OCI-LY3 (cell line): Measurements from ENCODE around the gene NAPEPLD.

ENCODE experiments used
- H2AFZ ChIP-seq: fragments of 200-600, 300-600 bp; shearing (Covaris generic); 2 replicates; pipeline ENCODE4 v1.6.0; 2014; ENCODE audit warnings: antibody characterized with exemption, low read depth, low read length
- H3K27ac ChIP-seq: fragments of 200-600, 300-600 bp; sonication (generic); 2 replicates; pipeline ENCODE4 v1.5.1; 2014; ENCODE audit warnings: mild to moderate bottlenecking, low read length, moderate library complexity, mixed read lengths
- H3K27me3 ChIP-seq: fragments of 200-600, 300-600 bp; sonication (generic); 2 replicates; pipeline ENCODE4 v1.6.1; 2014; ENCODE audit warnings: low read depth, low read length, mixed read lengths
- H3K36me3 ChIP-seq: fragments of 200-600, 300-600 bp; sonication (generic); replicated peaks from 2 replicates; pipeline ENCODE3; 2014; ENCODE audit warnings: low read depth, low read length, mixed read lengths
- H3K4me1 ChIP-seq: fragments of 300-600, 200-600 bp; sonication (generic); 2 replicates; pipeline ENCODE4 v1.6.1; 2014; ENCODE audit warnings: low read length, mixed read lengths
- H3K4me2 ChIP-seq: fragments of 200-600, 300-600 bp; sonication (generic); 2 replicates; pipeline ENCODE4 v1.6.1; 2014; ENCODE audit warnings: low read length, mixed read lengths
- H3K4me3 ChIP-seq: fragments of 300-600, 200-600 bp; sonication (generic); 2 replicates; pipeline ENCODE4 v1.5.1; 2014; ENCODE audit warnings: antibody characterized with exemption, mild to moderate bottlenecking, low read length, moderate library complexity
- H3K79me2 ChIP-seq: fragments of 300-600, 200-600 bp; shearing (Covaris generic); 2 replicates; pipeline ENCODE4 v1.6.1; 2014; ENCODE audit warnings: mild to moderate bottlenecking, low read length, mixed read lengths
- H3K9ac ChIP-seq: fragments of 300-600, 200-600 bp; shearing (Covaris generic); 2 replicates; pipeline ENCODE4 v1.6.0; 2014; ENCODE audit warnings: mild to moderate bottlenecking, low read length, moderate library complexity
- H3K9me3 ChIP-seq: fragments of 200-600, 300-600 bp; shearing (Covaris generic); 2 replicates; pipeline ENCODE4 v1.6.1; 2014; ENCODE audit warnings: low read length, mixed read lengths; ENCODE audit not compliant: insufficient read depth
- H4K20me1 ChIP-seq: fragments of 200-600, 300-600 bp; sonication (generic); 2 replicates; pipeline ENCODE4 v1.6.1; 2016; ENCODE audit warnings: low read length, mixed read lengths; ENCODE audit not compliant: insufficient read depth
- EZH2phosphoT487 ChIP-seq: fragments of 200-600 bp; shearing (Covaris generic); IDR thresholded peaks from 2 replicates; pipeline ENCODE4 v1.6.1; 2018; ENCODE audit warnings: antibody characterized with exemption, mixed run types, low read depth
- TF ChIP-seq, protein P1 (sequence below): fragments of 200-600, 300-600 bp; sonication (generic); IDR thresholded peaks from 2 replicates; pipeline ENCODE4 v1.5.1; 2014; ENCODE audit warnings: antibody characterized with exemption, low read length, low read depth

The NAPEPLD gene

DNA sequence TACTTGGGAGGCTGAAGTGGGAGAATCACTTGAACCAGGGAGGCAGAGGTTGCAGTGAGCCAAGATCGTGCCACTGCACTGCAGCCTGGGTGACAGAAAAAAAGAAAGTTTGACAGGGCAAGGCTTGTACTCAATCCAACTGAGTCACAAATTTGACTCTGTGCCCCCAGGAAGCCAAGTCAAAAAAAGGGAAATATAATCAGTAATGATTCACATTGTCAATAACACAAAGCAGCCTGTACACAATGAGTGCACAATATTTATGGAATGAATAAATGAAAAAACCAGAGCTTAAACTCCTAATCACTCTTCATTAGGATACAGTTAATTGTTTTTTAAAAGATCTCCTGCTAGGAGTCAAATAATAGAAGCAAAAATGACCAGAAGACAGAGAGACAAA lies 6.4 kb downstream of the NAPEPLD start:
- Histone ChIP-seq H3K4me2 (peak overlapping the region; percentile 34), H4K20me1 (peaks cover 13% of the 10 kb centered on the region; the same call in 1 of the 2 replicates), H3K79me2 (peaks cover 62% of the 10 kb centered on the region), H3K9me3 (no peaks in the 10 kb centered on the region), H3K27ac (0 out of 2 replicates have a peak overlapping the region, but pooled peaks have one; percentile 15), H3K4me3 (no peak overlapping the region), H3K36me3 (no peaks in the 10 kb centered on the region), H3K9ac (no peak overlapping the region), H3K4me1 (peaks cover 24% of the 10 kb centered on the region), H3K27me3 (no peaks in the 10 kb centered on the region), H2AFZ (no peak overlapping the region)
- no peak for TF ChIP-seq EZH2phosphoT487
- TF ChIP-seq, protein P1, sequence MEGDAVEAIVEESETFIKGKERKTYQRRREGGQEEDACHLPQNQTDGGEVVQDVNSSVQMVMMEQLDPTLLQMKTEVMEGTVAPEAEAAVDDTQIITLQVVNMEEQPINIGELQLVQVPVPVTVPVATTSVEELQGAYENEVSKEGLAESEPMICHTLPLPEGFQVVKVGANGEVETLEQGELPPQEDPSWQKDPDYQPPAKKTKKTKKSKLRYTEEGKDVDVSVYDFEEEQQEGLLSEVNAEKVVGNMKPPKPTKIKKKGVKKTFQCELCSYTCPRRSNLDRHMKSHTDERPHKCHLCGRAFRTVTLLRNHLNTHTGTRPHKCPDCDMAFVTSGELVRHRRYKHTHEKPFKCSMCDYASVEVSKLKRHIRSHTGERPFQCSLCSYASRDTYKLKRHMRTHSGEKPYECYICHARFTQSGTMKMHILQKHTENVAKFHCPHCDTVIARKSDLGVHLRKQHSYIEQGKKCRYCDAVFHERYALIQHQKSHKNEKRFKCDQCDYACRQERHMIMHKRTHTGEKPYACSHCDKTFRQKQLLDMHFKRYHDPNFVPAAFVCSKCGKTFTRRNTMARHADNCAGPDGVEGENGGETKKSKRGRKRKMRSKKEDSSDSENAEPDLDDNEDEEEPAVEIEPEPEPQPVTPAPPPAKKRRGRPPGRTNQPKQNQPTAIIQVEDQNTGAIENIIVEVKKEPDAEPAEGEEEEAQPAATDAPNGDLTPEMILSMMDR: no peak

DNA sequence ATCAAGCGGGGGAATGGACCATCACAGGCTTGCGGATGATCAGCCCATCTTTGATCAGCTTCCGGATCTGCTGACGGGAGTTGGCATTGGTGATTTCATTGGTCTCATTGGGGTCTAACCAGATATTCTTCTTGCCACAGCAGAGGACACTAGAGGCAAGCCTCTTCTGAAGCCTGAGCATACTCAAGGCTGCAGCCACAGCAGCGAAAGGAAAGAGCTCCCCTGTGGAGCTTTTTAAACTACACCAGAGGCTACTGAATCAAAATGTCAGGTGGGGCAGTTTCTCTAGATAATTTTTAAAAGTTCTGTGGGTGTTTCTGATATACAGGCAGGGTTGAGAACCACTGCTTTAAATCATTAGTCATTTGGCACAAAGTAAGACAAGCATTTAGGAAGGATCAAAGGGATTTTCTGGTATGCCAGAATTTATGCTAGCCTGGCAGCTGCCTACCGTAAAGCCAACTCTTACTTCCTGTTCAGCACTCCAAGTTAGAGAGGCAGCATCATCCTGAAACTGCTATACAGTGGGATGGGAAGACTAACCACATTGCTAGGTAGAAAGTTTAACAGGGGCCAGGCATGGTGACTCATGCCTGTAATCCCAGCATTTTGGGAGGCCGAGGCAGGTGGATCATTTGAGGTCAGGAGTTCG lies 7.0 kb downstream of the NAPEPLD start:
- Histone ChIP-seq H3K4me2 (peak overlapping the region; percentile 34), H3K4me1 (peaks cover 17% of the 10 kb centered on the region), H4K20me1 (peaks cover 13% of the 10 kb centered on the region; the same call in 1 of the 2 replicates), H3K36me3 (no peaks in the 10 kb centered on the region), H3K79me2 (peaks cover 59% of the 10 kb centered on the region), H3K27me3 (no peaks in the 10 kb centered on the region), H3K9me3 (no peaks in the 10 kb centered on the region), H3K27ac (peak overlapping the region; percentile 15; the same call in 1 of the 2 replicates), H3K4me3 (no peak overlapping the region), H3K9ac (no peak overlapping the region), H2AFZ (no peak overlapping the region)
- no peak for TF ChIP-seq EZH2phosphoT487
- TF ChIP-seq, protein P1: no peak

DNA sequence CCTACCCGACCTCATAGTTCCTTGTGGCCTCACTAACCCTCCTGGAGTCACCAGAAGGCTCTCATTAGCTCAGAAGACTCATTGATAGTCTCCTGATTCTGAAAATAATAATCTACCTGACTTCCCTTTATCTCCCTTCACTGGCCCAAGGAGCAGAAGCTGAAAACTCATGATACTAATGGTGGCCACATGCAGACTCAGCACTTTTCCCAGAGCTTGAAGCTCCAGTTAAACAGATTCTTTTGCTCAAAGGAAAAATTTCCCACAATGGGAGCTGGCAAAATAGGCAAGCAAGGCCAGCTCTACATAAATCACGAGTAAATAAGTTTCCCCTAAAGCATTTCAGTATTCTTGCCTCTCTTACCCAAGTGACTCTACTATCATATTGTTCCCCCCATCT lies 8.2 kb downstream of the NAPEPLD start:
- Histone ChIP-seq H4K20me1 (peaks cover 13% of the 10 kb centered on the region; the same call in 1 of the 2 replicates), H3K27ac (no peak overlapping the region), H3K27me3 (no peaks in the 10 kb centered on the region), H3K79me2 (peaks cover 50% of the 10 kb centered on the region), H3K36me3 (no peaks in the 10 kb centered on the region), H3K9me3 (no peaks in the 10 kb centered on the region), H2AFZ (no peak overlapping the region), H3K4me2 (no peak overlapping the region), H3K9ac (no peak overlapping the region), H3K4me3 (no peak overlapping the region), H3K4me1 (peaks cover 17% of the 10 kb centered on the region)
- TF ChIP-seq EZH2phosphoT487: no peak
- TF ChIP-seq, protein P1: no peak

DNA sequence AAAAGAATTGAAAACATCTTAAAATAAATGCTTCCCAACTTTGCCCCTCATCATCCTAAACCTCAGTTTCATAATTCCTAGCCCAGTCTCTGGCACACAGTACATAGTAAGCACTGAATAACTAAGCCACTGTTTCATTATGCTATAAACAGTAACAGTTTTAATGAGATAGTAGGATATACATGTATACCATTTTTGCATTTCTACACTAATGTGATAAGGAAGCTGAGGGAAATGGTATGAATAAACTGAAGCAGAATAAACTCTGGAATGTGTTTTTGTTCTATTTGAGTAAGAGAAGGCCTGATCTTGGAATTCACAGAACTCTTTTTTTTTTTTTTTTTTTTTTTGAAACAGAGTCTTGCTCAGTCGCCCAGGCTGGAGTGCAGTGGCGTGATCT lies 8.8 kb downstream of the NAPEPLD start:
- Histone ChIP-seq H3K9ac (no peak overlapping the region), H3K4me2 (no peak overlapping the region), H3K4me1 (peaks cover 17% of the 10 kb centered on the region), H3K4me3 (no peak overlapping the region), H4K20me1 (peaks cover 13% of the 10 kb centered on the region; the same call in 1 of the 2 replicates), H3K27me3 (no peaks in the 10 kb centered on the region), H3K9me3 (no peaks in the 10 kb centered on the region), H3K36me3 (no peaks in the 10 kb centered on the region), H3K79me2 (peaks cover 47% of the 10 kb centered on the region), H2AFZ (no peak overlapping the region), H3K27ac (no peak overlapping the region)
- TF ChIP-seq, protein P1: no peak
- no peak for TF ChIP-seq EZH2phosphoT487
